ENCODE measurements around the gene TBC1D5.
"Not testable (repeated sequence)": the region's sequence is repeated elsewhere in the genome, so short reads cannot be mapped to it uniquely, and the experiment has no call there.

TBC1D5 gene

GRCh38 chr3:17132286-17133115 is 609.9 kb downstream of the TBC1D5 start:
- DNase-seq: no peak
- intact Hi-C loops (cut with DNase I): no loop called here

- DNase-seq: peak in 1 of 42 donors; percentile 3
- intact Hi-C loops (cut with DNase I): no loop called here
Observed at GRCh38 chr3:17130956-17131355, 611.5 kb downstream of the TBC1D5 start.

- peak in 1 of 42 donors; percentile 20 for DNase-seq
Observed at GRCh38 chr3:17129556-17129955, 612.9 kb downstream of the TBC1D5 start.

GRCh38 chr3:17128671-17129070 is 613.8 kb downstream of the TBC1D5 start:
- intact Hi-C loops (cut with DNase I): not testable (repeated sequence)
- DNase-seq: peak in 2 of 42 donors; percentile 10 to 14

More at GRCh38 chr3:17129556-17129955, 612.9 kb downstream of the TBC1D5 start:
- intact Hi-C loops (cut with DNase I): no loop called here

GRCh38 chr3:17125738-17126442 is 616.5 kb downstream of the TBC1D5 start:
- DNase-seq: peak in 1 of 42 donors; percentile 9
- intact Hi-C loops (cut with DNase I): no loop called here

GRCh38 chr3:17122758-17123157 is 619.7 kb downstream of the TBC1D5 start:
- no peak for DNase-seq
- intact Hi-C loops (cut with DNase I): no loop called here

GRCh38 chr3:17121336-17121735 is 621.1 kb downstream of the TBC1D5 start:
- no peak for DNase-seq
- intact Hi-C loops (cut with DNase I): no loop called here

GRCh38 chr3:17120115-17120514 is 622.3 kb downstream of the TBC1D5 start:
- peak in 1 of 42 donors; percentile 4 for DNase-seq
- intact Hi-C loops (cut with DNase I): no loop called here

- DNase-seq: peak in 1 of 42 donors; percentile 29
- intact Hi-C loops (cut with DNase I): no loop called here
Observed at GRCh38 chr3:17119201-17120072, 623.0 kb downstream of the TBC1D5 start.

GRCh38 chr3:17118771-17119170 is 623.7 kb downstream of the TBC1D5 start:
- peak in 1 of 42 donors; percentile 21 for DNase-seq
- intact Hi-C loops (cut with DNase I): no loop called here

GRCh38 chr3:17116007-17116600 is 626.3 kb downstream of the TBC1D5 start:
- intact Hi-C loops (cut with DNase I): no loop called here
- DNase-seq: peak in 1 of 42 donors; percentile 33

GRCh38 chr3:17115186-17115585 is 627.2 kb downstream of the TBC1D5 start:
- intact Hi-C loops (cut with DNase I): no loop called here
- peak in 1 of 42 donors; percentile 17 for DNase-seq

- intact Hi-C loops (cut with DNase I): no loop called here
- no peak for DNase-seq
Observed at GRCh38 chr3:17111586-17111985, 630.8 kb downstream of the TBC1D5 start.

GRCh38 chr3:17110660-17111396 is 631.6 kb downstream of the TBC1D5 start:
- intact Hi-C loops (cut with DNase I): no loop called here
- no peak for DNase-seq

Data from head of caudate nucleus (tissue), 42 donors.